ENCODE measurements around the gene PPP1R13B.

The PPP1R13B gene

DNA sequence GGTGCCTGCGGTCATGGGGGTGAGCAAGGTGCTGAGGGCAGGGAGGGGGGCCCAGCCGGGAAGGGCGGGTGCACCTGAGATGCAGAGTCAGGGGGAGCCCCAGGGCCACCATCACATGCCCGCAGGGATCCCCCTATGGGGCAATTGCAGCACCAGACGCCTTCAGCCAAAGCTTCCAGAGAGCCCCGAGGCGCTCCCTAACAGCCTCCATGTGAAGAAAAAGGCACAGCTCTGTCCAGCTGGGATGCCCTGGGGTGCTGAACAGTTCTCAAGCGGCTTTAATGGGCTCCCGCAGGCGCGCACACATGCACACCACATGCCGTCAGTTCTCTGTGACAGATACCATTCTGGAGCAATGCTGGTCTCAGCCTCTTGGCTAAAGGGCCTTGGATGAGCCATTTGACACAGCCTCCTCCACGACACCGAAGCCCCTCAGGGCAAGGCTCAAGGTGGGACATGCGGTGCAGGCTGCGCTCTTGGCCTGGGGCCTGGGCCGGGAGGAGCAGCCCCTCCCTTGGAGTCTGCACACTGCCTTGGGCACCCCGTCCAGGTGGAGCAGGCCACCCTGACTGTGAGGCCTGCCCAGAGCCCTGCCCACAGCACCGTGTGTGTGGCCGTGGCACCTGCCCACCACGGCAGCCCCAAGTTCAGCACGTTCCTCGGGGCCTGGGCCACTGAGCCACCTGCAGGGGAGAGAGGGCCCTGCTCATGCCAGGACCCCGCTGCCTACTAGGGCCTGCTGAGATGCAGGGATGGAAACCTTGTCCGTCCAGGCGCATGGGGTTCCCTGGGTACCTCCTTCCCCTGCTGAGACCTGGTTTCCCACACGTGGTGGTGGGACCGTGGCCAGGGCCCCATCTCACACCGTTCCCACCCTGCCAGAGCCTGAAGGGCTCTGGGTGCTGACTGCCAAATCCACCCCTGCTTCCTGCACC is 139.8 kb downstream of the PPP1R13B start:
- no peak for DNase-seq

DNA sequence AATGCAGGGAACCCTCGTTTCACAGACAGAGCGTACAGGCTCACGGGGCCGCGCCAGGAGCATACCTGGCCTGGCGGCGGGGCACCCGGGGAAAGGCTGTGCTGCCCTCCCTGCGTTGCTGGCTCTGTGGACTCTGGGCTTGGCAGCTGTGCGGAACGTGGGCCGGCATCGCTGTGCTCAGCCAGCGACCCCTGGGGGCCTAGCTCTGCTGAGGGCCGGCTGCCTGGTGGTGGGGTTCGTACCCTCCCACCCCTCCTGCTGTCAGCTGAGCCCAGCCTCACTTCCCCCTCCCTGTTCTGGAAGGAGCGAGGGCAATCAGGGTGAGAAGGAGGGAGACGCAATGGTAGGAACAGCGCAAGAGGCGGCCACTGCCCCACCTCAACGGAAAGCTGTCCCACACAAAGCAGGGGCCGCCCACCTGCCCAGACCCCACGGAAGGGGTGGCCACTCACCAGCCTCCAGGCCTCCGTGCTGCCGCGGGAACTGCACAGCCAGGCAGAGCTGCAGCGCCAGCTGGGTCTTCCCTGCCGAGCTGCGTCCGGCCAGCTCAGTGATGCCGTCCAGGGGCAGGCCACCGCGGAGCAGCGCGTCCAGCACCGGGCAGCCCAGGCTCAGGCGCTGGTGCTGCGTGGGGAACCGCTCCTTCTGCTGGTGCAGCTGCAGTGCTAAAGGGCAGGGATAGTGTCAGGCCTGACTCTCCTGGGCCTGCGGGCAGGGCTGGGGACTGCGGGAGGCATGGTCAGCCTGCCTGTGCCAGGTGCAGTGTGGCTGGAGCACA is 140.6 kb downstream of the PPP1R13B start:
- DNase-seq, result no peak

DNA sequence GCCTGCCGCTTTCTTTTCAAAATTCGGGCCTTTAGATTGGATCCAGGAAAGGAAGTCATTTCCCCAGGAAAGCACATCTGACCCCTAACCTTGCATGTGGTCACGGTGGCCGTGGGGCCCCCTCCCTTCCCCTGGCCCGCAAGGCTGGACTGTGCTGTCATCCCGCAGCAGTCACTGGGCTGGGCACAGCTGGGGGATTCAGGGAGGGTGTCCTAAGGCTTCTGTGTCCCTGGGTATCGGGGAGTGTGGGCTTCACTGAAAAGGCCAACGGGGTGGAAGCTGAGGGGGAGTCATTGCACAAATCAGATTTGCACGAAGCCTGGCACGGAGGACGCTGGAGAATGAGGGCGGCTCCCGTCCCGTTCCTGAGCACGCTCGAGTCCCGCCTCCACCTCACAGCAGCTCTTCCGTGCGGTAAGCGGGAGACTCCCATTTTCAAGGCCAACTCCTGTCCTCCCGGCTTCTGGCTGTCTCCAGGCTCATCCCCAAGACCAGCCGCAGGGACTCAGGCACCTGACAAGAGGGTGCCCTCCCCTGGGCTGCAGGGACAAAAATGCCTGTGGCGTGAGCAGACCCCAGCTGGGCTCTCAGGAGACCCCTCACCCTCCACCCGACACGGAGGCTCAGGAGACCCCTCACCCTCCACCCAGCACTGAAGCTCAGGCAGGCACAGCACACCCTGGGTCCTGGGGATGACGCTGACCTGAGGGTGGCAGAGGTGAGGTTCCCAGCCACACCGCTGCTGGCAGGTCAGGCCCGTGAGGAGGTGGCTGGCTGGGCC is 141.7 kb downstream of the PPP1R13B start:
- no peak for DNase-seq

DNA sequence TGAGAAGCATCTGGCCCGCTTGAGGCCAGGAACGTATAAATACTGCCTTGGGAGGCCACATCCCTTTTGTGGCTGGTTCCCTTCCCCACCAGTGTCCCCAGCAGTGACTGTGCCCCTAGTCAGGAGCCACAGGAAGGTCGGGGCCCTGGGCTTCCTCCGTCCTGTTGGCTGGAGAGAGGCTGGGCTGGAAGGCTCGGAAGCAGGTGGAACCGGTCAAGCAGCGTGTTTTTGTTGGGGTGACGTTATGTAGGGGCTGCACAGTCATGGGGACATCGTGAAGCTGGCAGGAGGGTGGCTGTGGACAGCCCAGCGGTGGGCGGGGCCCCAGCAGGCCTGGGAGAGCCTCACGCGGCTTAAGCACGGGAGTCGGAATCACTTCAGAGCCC is 142.3 kb downstream of the PPP1R13B start:
- DNase-seq, result no peak

DNA sequence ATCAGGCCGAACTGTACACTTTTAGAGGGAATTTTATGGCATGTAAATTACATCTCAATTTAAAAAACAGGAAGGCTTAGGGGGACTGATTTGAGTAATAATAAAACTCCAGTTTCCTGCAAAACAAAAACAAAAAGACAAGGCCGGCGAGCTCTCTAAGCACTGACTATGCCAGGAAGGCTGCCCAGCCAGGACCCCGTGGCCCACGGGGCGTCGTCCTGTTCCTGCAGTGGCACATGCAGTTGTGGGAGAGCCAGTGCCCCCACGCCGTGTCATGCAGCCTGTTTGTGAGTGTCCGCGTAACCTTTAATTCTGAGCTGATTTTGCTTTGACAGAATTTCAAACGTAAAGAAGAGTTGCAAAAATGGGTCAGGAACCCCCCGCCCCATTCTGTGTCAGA is 142.7 kb downstream of the PPP1R13B start:
- no peak for DNase-seq

DNA sequence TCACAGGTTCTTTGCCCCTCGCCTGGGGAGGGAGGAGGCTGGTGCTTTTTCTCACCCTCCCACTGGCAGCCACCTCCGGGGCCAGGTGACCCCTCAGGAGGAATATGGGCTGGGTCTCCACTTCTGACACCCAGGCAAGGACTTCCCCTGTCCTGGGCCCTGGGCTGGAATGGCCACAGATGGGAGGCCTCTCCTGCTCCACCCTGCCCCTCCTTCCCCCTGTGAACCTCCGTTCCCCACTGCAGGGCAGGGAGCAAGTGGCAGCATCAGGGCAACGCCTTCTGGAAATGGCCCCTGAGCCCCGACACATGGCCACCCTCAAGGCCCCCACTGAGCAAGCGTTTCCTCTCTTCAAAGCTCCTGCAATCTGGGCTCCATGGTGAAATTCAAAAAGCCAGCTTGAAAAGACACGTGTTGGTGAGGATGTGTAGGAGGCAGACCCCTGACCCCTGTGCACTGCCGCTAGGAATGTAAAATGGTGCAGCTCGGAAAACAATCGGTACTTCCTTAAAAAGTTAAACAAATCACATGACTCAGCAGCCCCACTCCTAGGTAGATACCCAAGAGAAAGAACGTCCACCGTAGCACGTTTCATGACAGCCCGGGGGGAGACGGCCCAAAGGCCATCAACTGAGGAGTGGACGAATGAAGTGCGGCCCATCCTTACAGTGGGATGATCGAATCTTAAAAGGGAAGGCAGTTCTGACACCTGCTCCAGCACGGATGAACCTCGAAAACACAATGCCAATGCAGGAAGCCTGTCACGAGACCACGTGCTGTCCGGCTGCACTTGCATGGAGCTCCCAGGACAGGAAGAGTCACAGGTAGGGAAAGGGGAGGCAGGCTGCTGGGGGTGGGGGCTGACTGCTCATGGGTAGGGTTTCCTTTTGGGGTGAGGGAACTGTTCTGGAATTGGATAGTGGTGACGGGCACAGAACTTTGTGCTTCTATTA is 143.7 kb downstream of the PPP1R13B start:
- no peak for DNase-seq

DNA sequence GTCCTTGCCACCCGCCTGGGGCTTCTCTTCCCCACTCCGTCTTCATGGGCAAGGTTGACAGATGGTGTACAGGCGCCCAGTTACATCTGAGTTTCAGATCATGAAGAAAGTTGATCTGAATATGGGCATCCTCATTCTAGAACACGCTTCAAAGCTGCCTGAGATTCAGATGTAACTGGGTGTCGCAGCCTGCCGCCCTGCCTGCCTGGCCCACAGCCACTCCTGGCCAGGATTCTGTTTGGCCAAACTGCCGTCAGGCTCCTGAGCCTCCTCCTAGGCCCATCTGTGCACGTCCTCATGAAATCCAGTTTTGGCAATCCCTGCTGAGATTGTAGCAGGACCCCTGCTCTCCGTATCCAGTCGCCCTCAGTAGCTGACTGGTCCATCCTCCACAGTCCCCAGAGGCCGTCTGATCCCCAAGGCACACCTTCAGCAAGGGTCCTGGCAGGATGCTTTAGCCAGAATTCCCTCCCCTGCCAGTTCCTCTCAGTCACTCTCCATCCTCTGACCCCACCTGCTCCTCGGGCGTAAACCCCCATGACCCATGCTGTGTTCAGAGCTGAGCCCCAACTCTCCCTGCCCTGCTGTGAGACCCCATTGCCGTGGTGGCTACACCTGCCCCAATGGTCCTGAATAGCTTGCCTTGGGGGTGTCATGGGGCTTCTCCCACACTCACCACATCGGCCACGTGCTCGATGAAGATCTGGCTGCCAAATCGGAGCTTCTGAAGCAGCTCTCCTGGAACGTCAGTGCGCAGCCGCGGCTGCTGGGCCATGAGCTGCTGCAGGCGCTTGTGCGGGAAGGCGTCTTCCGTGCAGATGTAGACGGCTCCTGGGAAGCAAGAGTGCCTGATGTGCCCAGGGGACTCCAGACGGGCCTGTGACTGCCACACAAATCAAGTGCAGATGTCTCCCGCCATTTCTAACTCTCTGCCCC is 144.6 kb downstream of the PPP1R13B start:
- DNase-seq, result no peak

DNA sequence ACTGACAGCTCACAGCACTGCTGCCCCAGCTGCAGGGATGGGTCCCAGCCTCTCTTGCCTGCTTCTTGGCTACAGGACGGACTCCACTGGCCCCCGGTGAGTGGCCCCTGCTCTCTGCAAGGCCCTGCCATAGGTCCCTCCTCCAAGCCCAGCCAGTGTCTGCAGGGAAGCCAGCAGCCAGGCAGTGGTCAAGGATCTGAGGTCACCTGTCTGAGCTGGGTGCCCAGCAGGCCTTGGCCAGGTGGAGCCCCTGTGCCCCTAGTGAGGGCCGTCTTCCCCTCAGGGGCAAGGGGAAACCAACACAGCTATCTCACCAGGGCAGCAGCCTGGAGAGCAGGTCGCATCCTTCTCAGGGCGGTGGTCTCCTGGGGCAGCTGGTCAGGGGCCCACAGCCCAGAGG is 145.3 kb downstream of the PPP1R13B start:
- no peak for DNase-seq

DNA sequence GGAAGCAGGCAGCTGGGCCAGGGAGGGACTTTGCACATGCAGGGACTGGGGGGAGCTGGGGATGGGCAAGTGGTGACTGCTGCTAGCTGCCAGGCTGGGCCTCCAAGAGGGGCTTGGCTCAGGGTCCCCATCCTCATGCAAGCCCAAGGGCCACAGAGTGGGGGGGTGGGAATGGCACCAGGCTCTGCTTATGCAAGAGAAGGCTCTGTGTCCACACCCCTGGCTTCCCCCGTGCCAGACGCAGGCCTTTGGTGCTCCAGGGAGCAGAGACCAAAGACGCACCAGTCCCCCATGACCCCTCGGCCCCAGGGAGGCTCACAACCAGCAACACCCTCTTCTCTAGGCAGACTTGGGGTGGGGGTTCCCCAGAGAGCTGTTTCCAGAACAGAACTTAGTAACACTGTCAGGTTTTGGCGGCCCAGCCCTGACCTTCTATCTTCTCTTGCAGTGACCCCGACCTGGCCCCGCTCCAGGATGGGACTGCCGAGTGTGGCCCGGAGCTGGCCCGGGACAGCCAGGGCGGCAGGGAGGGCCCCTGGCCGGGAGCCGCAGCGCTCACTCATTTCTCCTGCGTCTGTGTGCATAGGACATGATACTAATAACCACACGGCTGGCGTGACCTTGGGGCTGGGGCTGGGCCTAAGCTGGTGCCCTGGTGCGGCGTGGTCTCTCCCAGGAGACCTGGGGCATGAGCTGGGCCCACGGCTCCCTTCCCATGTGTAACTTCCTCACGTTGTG is 146.5 kb downstream of the PPP1R13B start:
- no peak for DNase-seq

DNA sequence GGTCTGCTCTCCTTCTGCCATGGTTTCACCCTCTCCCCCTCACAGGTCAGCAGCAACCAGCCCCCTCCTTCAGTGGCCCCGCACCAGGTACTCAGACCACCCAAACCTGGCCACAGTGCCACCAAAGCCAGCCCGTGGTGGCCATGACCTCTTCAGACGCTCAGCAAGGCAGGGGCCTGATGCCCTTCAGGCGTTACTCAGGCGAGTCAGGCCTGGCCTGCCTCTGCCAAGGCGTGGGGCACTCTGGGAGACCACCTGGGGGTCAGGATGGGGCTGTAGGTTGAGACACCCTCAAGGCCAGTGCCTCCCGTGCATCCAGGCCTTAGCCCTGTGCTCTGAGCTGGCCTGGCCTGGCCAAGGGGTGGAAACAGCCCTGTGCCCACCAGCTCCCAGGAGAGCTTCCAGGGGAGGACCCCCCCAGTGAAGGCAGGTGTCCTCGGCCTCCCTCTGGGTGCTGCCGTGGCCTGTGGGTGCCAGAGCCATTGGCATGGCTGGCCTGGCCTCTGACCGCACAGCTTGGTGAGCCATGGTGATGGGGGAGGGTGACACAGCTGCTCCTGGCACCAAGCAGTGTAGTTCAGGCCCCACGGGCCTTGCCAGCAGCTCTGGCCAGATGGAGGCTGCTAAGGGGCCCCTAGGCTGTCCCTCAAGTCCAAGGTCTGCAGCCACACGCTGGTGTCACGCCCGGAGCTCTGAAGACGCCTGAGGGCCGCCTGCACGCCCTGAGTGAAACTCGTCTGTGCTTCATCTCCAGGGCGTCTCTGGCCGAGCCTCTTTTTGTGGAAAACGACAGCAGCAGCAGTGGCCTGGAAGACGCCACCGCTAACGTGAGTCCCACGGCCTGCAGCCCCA is 147.2 kb downstream of the PPP1R13B start:
- DNase-seq, result no peak

DNA sequence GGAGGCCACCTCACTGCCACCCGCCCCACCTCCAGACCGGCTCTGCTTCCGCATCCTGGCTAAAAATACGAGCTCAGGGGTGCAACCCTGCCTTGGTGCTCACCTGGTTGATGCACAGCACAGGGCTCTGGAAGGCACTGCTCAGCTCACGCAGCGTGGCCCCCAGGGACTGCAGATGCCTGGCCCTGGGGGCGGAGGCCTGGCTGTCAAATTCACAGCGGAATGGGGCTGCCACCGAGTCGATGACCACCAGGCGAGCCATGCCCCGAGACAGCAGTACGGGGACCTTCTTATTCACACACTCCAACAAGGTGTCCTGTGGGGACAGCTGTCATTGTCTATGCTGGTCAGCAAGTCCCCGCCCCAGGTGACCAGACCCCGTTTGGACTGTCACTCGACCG is 148.1 kb downstream of the PPP1R13B start:
- DNase-seq, result no peak

DNA sequence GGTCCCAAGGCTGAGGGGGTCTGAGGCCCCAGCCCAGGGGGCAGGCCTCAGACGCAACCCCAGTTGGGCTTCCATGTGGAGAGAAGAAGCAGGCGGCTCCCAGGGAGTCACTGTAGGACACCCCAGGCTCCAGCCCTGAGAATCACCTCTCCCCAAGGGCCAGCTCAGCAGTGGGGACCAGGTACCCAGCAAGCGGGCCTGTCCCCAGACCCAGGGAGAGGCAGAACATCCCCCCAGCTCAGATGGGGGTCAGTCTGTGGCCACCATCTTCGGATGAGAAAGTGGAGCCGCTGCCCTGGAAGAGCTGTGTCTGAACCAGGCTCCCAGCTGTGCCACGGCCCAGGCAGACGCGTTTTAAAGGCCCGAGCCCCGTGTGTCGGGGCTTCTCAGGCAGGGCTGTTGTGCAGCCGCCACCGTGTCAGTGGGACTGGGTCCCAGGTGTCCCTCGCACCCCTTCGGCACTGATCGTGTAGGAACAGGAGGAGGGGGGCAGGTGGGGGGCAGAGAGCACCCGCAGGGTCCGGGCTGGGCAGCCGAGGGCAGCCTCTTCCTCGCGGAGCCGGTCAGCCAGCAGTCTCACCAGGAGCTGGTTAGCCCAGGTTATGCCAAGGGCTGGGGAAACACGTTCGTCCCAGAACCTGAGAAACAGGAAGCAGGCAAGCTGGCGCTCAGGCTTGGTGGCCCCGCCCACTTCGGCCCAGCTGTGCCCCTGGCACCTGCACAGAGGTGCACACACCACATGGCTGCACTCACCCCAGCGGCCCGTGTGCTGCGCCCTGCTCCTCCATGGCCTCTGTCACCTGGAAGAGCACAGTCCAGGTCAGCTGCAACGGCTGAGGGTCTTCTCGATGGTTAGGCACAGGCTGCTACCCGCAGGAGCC is 148.8 kb downstream of the PPP1R13B start:
- peak; percentile 16 for DNase-seq

DNA sequence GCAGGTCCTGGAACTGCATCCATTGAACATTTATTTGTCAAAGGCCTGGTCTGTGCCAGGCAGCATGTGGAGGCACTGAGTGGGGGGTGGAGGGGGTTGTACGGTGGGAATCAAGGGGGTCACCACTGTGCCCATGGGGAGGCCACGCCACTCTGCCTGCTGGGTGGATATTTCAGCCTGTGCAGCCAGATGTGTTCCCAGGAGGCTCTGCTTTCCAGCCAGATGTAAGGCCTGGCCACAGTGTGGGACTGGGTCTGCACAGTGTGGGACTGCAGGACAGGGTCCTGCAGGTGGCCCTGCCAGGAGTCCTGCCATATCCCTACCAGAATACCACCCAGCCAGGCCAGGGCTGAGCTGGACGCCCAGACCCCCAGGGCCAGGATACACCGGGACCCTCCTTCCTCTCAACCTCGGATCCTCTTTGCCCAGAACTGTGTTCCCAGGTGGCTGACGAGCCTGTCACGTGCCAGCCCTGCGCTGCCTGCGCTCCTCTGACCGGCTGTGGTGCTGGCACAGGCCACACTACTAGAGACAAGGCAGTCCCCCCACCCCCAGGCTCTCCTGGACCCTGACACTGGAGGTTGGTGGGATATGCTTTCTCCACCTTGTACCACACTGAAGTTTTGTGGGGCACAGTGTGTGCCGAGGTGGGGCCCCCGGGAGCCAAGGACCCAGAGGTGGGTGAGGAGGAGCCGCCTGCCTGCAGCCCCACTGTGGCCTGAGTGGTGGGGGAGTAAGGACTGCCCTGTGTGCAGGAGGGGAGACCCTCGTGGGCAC is 149.6 kb downstream of the PPP1R13B start:
- no peak for DNase-seq

DNA sequence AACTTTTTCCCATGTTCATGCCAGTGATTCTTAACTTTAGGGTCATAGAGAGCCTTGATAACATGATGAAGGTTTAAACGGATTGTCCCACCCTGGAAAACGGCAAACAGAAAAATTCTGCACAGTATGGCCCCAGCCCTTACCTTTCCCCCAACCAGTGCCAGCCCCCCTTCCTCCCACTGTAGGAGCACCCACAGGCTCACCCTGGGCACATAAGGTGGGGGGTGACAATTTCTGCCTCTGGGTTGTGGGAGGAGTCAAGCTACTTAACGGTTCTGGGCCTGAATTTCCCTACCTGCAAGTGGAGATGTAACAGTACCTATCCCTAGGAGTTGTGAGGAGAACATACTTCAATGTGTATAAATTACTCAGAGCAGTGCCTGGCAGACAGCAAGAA is 150.2 kb downstream of the PPP1R13B start:
- no peak for DNase-seq

DNA sequence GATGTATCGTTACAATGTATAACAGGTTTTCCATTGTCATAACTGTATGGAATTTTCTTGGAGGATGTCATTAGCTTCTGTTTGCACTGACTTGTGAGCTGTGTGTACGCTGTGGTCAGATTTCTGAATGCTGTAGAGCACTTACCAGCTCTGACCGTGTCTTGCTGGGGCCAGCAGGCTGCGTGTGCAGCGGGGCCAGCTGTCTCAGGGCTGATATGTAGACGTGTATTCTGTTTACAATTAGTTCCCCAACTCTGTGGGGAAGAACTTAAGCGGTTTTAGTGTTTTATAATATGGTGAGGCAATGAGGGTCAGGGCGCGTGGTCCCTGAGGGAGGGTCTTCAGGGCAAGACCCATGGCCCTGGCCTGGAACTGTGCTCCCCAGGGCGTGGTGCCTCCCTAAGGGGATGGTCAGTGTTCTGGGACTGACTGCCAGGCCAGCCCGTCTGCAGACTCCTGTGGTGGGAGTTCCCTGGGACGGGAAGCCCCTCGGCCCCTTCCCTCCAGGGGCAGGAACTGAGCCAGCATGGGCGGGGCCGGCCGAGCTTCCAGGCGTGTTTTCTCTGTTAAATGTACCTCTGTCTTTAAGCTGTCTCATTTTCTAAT is 150.8 kb downstream of the PPP1R13B start:
- DNase-seq, result no peak

DNA sequence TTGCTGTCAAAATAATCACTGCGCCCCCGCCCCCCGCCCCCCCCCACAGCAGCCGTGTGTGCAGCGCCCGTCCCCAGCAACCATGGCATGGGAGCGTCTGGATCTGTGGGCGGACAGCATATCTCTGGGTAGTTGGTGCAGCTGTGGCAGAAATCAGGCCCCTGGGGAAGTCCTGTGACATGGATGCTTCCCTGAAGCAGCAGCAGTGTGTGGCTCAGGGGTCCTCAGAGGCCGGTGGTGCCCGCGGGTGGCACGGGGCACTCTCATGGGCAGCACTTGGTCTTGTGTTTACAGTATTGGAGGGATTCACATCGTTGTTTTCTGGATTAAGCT is 151.3 kb downstream of the PPP1R13B start:
- no peak for DNase-seq

All from NCI-H2171 (cell line).